ENCODE measurements around the gene DPP4.

GRCh38 chr2:162084536-162084935, 10.5 kb upstream of the DPP4 start:
- TF ChIP-seq CTCF (IDR thresholded peaks at IDR 0.05; ENCODE audit: low read length) (no peak), EZH2phosphoT487 (IDR thresholded peaks at IDR 0.05; ENCODE audit: low read length) (no peak), EZH2 (optimal IDR thresholded peaks at IDR 0.05; ENCODE audit: low read depth, low read length) (no peak)

All from MM.1S (cell line).